Upper lobe of left lung (tissue), 6 donors: ENCODE measurements around the gene FYN. TPM values are rescaled to one million over a fixed set of nuclear protein-coding genes. Genes with fewer than 3 reads are reported as not detected.

Experiments
- ATAC-seq, 2 donors: fragments of 200-7000 bp; cut with Tn5 transposase; one replicate each; pipeline ENCODE4 v1.9.1; 2022; ENCODE audit warnings: mild to moderate bottlenecking in 2 of 2, moderate library complexity in 2 of 2; ENCODE audit not compliant: low FRiP score in 2 of 2
- DNase-seq, 2 donors: peaks; one replicate each; pipeline ENCODE4 v3.0.0-alpha.2; 2019 to 2020
- H3K27ac ChIP-seq, 4 donors: fragments of 200-600 bp; sonication (generic); one replicate each; pipeline ENCODE4 v1.5.1; 2016 to 2019
- H3K27me3 ChIP-seq, 4 donors: fragments of 200-600 bp; sonication (generic); one replicate each; pipeline ENCODE4 v1.5.1; 2017 to 2019
- H3K36me3 ChIP-seq, 4 donors: fragments of 200-600 bp; sonication (generic); one replicate each; pipeline ENCODE4 v1.5.1; 2016 to 2019
- H3K4me1 ChIP-seq, 4 donors: fragments of 200-600 bp; sonication (generic); one replicate each; pipeline ENCODE4 v1.5.1; 2018 to 2019
- H3K4me3 ChIP-seq, 4 donors: fragments of 200-600 bp; sonication (generic); one replicate each; pipeline ENCODE4 v1.5.1; 2017 to 2019; ENCODE audit warnings: mild to moderate bottlenecking in 2 of 4, moderate library complexity in 1 of 4
- H3K9me3 ChIP-seq, 4 donors: fragments of 200-600 bp; sonication (generic); one replicate each; pipeline ENCODE4 v1.5.1; 2018 to 2019
- CTCF ChIP-seq, 6 experiments: fragments of 450-650 bp in 4 of 6; fragments of 200-600 bp in 2 of 6; sonication (generic) in 2 of 6; IDR thresholded peaks; one replicate each; pipeline ENCODE4 v1.5.1; 2016 to 2019; ENCODE audit warnings: antibody characterized with exemption in 6 of 6
- EP300 ChIP-seq, 4 donors: sonication (generic); formaldehyde crosslinking; IDR thresholded peaks; one replicate each; pipeline ENCODE4 v1.5.1; 2017; ENCODE audit warnings: antibody characterized with exemption in 4 of 4, control low read depth in 2 of 4
- POLR2A ChIP-seq, 4 donors: fragments of 450-650 bp; IDR thresholded peaks; one replicate each; pipeline ENCODE4 v1.5.1; 2016 to 2017; ENCODE audit warnings: antibody characterized with exemption in 4 of 4, mild to moderate bottlenecking in 2 of 4
- POLR2AphosphoS5 ChIP-seq, 2 donors: sonication (generic); formaldehyde crosslinking; IDR thresholded peaks; one replicate each; pipeline ENCODE4 v1.5.1; 2017; ENCODE audit warnings: antibody characterized with exemption in 2 of 2
- WGBS, 2 donors: methylation state at CpG; one replicate each; pipeline ENCODE4 v1.1.5; 2017 to 2018; 5-methylcytosine and 5-hydroxymethylcytosine counted together
- total RNA-seq, 6 donors: library from RNA; depleted of rRNA in 4 of 6; stranded (reverse); fragments of >200 nt in 4 of 6; gene quantifications; one replicate each; pipeline versions ENCODE4 v1.1.0 to v1.2.1, GENCODE V29; 2016 to 2021
- donor health status: DM: no; HTN: no; CAD: no; lungs with moderate emphysema.
- donor health status: DM: no; HTN: yes; CAD: no; lungs with severe emphysema.

Gene FYN
- total RNA-seq, 6 donors from 2014 or later: 69.1 to 181 (median 113) TPM

GRCh38 chr6:111691345-111692225 is 181.7 kb downstream of the FYN start:
- ATAC-seq (no peak), DNase-seq (no peak)
- TF ChIP-seq CTCF (IDR thresholded peaks at IDR 0.05): no peak
- H3K27ac ChIP-seq: peak overlapping the region in 1 of 4 donors; percentile 23
- H3K4me1 ChIP-seq: peaks cover 0 to 4% (median 0%) of the 10 kb centered on the region in 4 donors
- 72 to 73% methylated on average over 5 to 7 of the region's 7 CpGs for WGBS, 2 donors
- H3K36me3 ChIP-seq: peaks cover 0 to 79% (median 21%) of the 10 kb centered on the region in 4 donors
- H3K27me3 ChIP-seq: no peaks in the 10 kb centered on the region
- no peak overlapping the region for H3K4me3 ChIP-seq
- no peaks in the 10 kb centered on the region for H3K9me3 ChIP-seq

- no peaks in the 10 kb centered on the region for H3K27me3 ChIP-seq
- H3K4me3 ChIP-seq: no peak overlapping the region
- TF ChIP-seq POLR2AphosphoS5 (IDR thresholded peaks at IDR 0.05) (no peak), POLR2A (IDR thresholded peaks at IDR 0.05) (no peak), CTCF (IDR thresholded peaks at IDR 0.05) (no peak), EP300 (IDR thresholded peaks at IDR 0.05) (no peak)
- WGBS, 2 donors: 79 to 84% methylated on average over 2 of the region's 2 CpGs
- no peaks in the 10 kb centered on the region for H3K9me3 ChIP-seq
- H3K4me1 ChIP-seq: peaks cover 0 to 15% (median 9%) of the 10 kb centered on the region in 4 donors
- DNase-seq: peak in 1 of 2 donors; percentile 5
- H3K36me3 ChIP-seq: peaks cover 0 to 71% (median 20%) of the 10 kb centered on the region in 4 donors
- ATAC-seq: no peak
- H3K27ac ChIP-seq: no peak overlapping the region
Measured at GRCh38 chr6:111689946-111690345, 183.3 kb downstream of the FYN start.

- no peak overlapping the region for H3K27ac ChIP-seq
- ATAC-seq: no peak
- H3K4me3 ChIP-seq: no peak overlapping the region
- H3K9me3 ChIP-seq: no peaks in the 10 kb centered on the region
- peaks cover 0 to 19% (median 13%) of the 10 kb centered on the region in 4 donors for H3K4me1 ChIP-seq
- 87 to 100% methylated on average over 1 of the region's 1 CpG for WGBS, 2 donors
- TF ChIP-seq POLR2AphosphoS5 (IDR thresholded peaks at IDR 0.05) (no peak), EP300 (IDR thresholded peaks at IDR 0.05) (no peak), CTCF (IDR thresholded peaks at IDR 0.05) (no peak), POLR2A (IDR thresholded peaks at IDR 0.05) (no peak)
- H3K36me3 ChIP-seq: peaks cover 0 to 70% (median 20%) of the 10 kb centered on the region in 4 donors
- no peak for DNase-seq
- H3K27me3 ChIP-seq: no peaks in the 10 kb centered on the region
Measured at GRCh38 chr6:111689419-111689818, 183.8 kb downstream of the FYN start.

GRCh38 chr6:111688331-111688730 is 184.9 kb downstream of the FYN start:
- H3K4me3 ChIP-seq: no peak overlapping the region
- peak in 1 of 2 donors; percentile 23 for DNase-seq
- peaks cover 3 to 28% (median 19%) of the 10 kb centered on the region in 4 donors for H3K4me1 ChIP-seq
- peaks cover 0 to 59% (median 12%) of the 10 kb centered on the region in 4 donors for H3K36me3 ChIP-seq
- ATAC-seq: no peak
- 93 to 99% methylated on average over 7 of the region's 7 CpGs for WGBS, 2 donors
- TF ChIP-seq EP300 (IDR thresholded peaks at IDR 0.05) (no peak), POLR2AphosphoS5 (IDR thresholded peaks at IDR 0.05) (no peak), CTCF (IDR thresholded peaks at IDR 0.05) (no peak), POLR2A (IDR thresholded peaks at IDR 0.05) (no peak)
- no peaks in the 10 kb centered on the region for H3K27me3 ChIP-seq
- no peak overlapping the region for H3K27ac ChIP-seq
- no peaks in the 10 kb centered on the region for H3K9me3 ChIP-seq
